ENCODE data around the gene L3MBTL3.

Gene L3MBTL3

DNA sequence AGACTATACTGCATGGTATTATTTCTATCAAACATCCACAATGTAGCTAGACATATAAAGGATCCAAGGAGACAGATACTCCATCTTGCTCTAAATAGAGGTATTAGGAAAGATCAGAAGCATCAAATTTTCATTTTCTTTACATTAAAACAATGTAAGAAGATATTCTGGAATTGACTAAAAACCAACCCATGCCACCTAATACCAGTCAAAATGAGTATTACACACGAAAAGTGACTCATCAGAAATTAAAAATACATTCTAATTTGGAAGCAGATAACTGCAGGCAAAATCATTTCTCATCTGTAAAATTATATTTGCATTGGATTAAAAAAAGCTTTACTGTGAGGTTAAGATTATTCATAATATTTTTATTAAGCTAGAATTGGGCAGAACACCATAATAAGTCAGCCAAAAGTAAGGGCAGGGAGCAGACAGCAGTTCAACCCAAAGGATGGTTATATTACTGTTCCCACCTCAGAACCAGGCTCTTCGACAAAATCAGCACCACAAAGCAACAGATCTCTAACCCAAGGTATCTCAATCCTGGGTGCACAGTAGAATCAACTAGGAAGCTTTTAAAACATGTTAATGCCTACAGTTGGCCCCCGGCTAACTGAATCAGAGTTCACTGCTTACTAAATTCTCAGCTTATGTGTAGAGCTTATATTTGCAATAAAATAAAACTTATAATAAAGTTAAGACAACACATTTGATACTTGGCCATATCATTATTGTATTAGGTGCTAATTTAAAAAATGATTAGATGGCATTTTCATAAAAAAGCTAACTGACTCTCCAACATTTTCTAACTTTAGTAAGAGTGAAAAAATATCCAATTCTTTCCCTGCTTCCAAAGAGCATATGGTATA lies 169.2 kb downstream of the L3MBTL3 start:
- FAIRE-seq = no peak

DNA sequence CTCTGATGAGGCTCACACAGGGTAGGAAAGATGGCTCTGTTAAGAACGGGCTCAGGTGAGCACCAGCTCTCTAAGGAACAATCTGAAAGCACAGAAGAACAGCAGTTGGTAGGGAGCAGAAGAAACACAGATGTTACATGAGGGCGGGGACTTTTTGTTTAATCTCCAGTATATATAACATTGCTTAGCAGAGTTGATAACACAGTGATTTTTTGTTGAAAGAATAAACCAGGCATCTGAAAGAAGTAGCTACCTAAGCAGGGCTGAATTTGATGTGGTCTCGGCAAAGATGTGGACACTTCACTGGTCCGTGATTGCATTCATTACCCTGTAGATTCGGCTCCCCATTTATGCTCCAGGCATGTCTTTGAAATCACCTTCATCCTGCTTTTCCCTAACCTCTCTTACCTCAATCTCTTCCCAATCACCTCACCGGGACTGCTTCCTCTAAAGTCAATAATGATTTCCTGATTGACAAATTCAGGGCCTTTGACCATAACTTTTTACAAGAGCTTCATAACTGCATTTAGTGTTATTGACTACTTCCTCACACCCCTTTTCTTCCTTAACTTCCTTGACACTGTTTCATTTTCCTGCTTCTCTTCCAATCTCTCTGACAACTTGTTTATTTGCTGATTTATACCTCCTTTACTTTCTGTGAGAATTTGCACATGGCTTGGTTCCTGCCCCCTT lies 170.0 kb downstream of the L3MBTL3 start:
- FAIRE-seq = no peak

DNA sequence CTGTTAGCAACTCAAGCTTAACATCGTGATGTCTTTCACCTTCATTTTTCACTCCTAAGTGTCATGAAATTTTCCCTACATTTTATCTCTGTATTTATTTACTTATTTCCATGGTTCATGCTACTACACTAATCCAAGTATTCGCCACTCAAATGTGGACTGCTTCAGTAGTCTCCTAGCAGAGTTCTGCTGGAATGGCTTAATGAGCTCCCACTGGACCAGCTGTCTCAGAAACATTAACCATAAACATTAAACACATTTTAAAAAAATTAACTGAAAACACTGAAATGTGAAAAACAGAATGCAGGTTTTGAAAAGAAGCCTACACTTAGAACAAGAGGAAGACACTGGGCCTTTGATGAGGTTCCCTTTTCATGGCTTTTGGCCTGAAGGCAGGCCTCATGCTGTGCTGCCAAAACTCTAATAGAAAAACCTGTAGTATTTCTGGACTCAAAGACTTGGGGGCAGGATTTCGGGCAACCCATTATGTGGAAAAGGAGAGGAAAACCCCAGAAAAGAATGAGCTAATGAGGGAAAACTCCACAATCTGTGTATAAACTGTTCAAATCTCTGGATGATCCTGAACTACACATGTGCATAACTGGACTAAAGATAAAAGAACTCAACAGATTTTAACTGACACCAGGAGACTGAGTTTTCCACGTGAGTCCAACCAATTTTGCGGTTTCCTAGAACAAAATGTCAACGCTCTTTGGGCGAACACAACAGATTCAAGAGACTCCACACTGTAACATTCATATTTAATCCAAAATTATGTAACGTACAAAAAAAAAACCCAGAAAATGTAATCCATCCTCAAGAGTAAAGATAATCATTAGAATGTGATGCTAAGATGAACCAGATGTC lies 171.4 kb downstream of the L3MBTL3 start:
- FAIRE-seq = no peak
